ENCODE measurements around the gene COPS3. TPM values are rescaled to one million over a fixed set of nuclear protein-coding genes. Genes with fewer than 3 reads are reported as not detected.

The COPS3 gene
- total and polyA plus RNA-seq, 7 donors, result 99.8 to 164 (median 140) TPM

DNA sequence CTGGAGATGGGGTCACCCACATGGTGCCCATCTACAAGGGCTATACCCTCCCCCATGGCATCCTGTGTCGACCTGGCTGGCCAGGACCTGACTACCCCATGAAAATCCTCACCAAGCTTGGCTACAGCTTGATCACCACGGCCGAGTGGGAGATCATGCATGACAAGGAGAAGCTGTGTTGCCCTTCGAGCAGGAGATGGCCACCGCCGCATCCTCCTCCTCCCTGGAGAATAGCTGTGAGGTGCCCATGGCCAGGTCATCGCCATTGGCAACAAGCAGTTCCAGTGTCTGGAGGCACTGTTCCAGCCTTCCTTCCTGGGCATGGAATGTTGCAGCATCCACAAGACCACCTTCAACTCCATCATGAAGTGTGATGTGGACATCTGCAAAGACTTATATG lies 38.8 kb downstream of the COPS3 start:
- TF ChIP-seq, protein P1, sequence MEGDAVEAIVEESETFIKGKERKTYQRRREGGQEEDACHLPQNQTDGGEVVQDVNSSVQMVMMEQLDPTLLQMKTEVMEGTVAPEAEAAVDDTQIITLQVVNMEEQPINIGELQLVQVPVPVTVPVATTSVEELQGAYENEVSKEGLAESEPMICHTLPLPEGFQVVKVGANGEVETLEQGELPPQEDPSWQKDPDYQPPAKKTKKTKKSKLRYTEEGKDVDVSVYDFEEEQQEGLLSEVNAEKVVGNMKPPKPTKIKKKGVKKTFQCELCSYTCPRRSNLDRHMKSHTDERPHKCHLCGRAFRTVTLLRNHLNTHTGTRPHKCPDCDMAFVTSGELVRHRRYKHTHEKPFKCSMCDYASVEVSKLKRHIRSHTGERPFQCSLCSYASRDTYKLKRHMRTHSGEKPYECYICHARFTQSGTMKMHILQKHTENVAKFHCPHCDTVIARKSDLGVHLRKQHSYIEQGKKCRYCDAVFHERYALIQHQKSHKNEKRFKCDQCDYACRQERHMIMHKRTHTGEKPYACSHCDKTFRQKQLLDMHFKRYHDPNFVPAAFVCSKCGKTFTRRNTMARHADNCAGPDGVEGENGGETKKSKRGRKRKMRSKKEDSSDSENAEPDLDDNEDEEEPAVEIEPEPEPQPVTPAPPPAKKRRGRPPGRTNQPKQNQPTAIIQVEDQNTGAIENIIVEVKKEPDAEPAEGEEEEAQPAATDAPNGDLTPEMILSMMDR (IDR thresholded peaks at IDR 0.05), result no peak
- H3K4me3 ChIP-seq, result no peak overlapping the region
- H3K4me1 ChIP-seq, result peaks cover 8% of the 10 kb centered on the region
- H3K36me3 ChIP-seq (ENCODE audit: insufficient read depth in 1 of 2, low read depth in 1 of 2), result peaks cover 0 to 20% of the 10 kb centered on the region in 2 donors
- 88 to 91% (median 89%) methylated on average over 7 of the region's 7 CpGs for WGBS, 3 donors
- no peak overlapping the region for H3K27ac ChIP-seq
- no peaks in the 10 kb centered on the region for H3K27me3 ChIP-seq (ENCODE audit: insufficient read depth in 3 of 3, low read length in 2 of 3)
- no peak for ATAC-seq
- H3K9me3 ChIP-seq, result no peaks in the 10 kb centered on the region
- intact Hi-C loops (cut with DNase I), result loop anchor here in 1 of 2 donors (5.0 kb wide), 1 partner anchor 35 kb away; no protein-coding TSS in a partner anchor
- DNase-seq, result no peak

GRCh38 chr17:17241656-17242055 lies 39.4 kb downstream of the COPS3 start:
- Histone ChIP-seq H3K27ac (no peak overlapping the region), H3K4me3 (no peak overlapping the region), H3K4me1 (peaks cover 8% of the 10 kb centered on the region), H3K27me3 (ENCODE audit: insufficient read depth in 3 of 3, low read length in 2 of 3) (no peaks in the 10 kb centered on the region), H3K9me3 (no peaks in the 10 kb centered on the region), H3K36me3 (ENCODE audit: insufficient read depth in 1 of 2, low read depth in 1 of 2) (peaks cover 0 to 14% of the 10 kb centered on the region in 2 donors)
- WGBS, 3 donors, result 76 to 85% (median 84%) methylated on average over 10 of the region's 10 CpGs
- TF ChIP-seq, protein P1 (IDR thresholded peaks at IDR 0.05), result no peak
- no peak for ATAC-seq
- no peak for DNase-seq
- intact Hi-C loops (cut with DNase I), result loop anchor here in 1 of 2 donors (5.0 kb wide), 1 partner anchor 36 kb away; no protein-coding TSS in a partner anchor

DNA sequence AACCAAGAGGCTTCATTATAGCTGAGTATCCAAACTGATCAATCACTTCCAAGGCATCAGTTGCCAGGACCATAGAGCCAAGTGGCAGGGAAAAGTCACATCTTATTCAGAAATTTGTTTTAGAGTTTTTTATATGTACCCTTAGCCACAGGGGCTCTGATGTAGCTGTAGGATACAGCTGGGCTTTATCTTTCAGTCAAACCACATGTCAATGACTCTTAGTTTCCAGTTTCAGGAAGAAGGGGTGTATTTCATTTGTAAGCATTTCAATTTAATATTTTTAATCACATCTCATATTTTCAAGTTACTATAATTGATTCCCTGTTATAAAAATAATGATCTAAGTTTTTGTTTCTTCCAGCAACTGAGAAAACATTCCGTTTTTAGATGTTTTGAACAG lies 41.2 kb downstream of the COPS3 start:
- H3K36me3 ChIP-seq (ENCODE audit: insufficient read depth in 1 of 2, low read depth in 1 of 2), result no peaks in the 10 kb centered on the region
- peaks cover 19% of the 10 kb centered on the region for H3K4me1 ChIP-seq
- TF ChIP-seq, protein P1 (IDR thresholded peaks at IDR 0.05), result no peak
- H3K27me3 ChIP-seq (ENCODE audit: insufficient read depth in 3 of 3, low read length in 2 of 3), result no peaks in the 10 kb centered on the region
- H3K4me3 ChIP-seq, result no peak overlapping the region
- ATAC-seq (no peak), DNase-seq (no peak)
- no peaks in the 10 kb centered on the region for H3K9me3 ChIP-seq
- intact Hi-C loops (cut with DNase I), result loop anchor here in 1 of 2 donors (5.0 kb wide), 1 partner anchor 37 kb away; no protein-coding TSS in a partner anchor
- H3K27ac ChIP-seq, result no peak overlapping the region
- 44 to 71% (median 65%) methylated on average over 1 of the region's 1 CpG for WGBS, 3 donors

DNA sequence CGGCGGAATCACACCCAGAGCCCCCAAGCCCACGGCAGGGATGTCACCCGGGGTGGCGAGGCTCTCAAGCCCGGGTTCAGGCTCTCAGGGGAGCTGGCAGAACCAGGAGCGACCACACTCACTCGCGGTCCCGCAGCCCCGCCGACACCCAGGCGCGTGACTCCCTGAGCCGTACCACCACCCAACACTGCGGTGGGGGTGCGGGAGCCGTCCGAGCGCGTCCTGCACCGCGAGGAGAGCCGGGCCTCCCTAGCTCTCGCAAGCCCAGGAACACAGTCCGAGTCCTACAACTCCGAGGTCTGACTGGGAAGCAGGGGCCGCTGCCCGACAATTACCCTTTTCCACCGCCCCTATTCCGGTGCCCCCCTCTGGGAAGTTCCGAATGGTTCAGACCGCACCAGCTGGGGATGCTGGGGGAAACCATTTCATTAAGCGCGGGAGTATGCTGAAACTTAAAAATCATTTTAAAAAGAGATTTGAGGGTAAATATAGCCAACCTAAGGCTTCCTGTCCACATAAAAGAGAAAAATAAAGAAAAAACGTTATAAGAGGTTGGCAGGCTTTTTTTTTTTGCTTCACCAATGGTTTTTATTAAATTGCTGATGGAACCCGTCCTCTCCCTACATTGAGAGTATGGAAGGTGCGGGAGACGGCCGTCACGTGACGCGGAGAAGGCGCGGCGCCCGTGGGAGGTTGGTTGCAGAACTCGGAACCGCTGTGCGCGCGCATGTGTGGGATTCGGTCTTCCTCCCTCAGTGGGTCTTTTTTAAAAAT lies 43.8 kb downstream of the COPS3 start, which contains the start of gene FLCN:
Gene FLCN, minus strand, starts transcription at position 143 of the 774 bp plus-strand sequence. CDS start 9,031 bp downstream, outside the sequence.
- no peaks in the 10 kb centered on the region for H3K27me3 ChIP-seq (ENCODE audit: insufficient read depth in 3 of 3, low read length in 2 of 3)
- H3K27ac ChIP-seq, result peak within 1 kb of the TSS; percentile 99
- H3K36me3 ChIP-seq (ENCODE audit: insufficient read depth in 1 of 2, low read depth in 1 of 2), result peaks cover 2 to 8% of the 10 kb centered on the region in 2 donors
- DNase-seq (peak; percentile 94 to 96), ATAC-seq (peak; percentile 86 to 92 (median 90))
- TF ChIP-seq, protein P1 (IDR thresholded peaks at IDR 0.05), result no peak
- H3K4me1 ChIP-seq, result peaks cover 32% of the 10 kb centered on the region
- H3K4me3 ChIP-seq, result peak within 1 kb of the TSS; percentile 93
- intact Hi-C loops (cut with DNase I), result no loop called here
- WGBS, 3 donors, result 0% methylated on average over 48 to 53 of the region's 53 CpGs
- H3K9me3 ChIP-seq, result no peaks in the 10 kb centered on the region

Measured in psoas muscle (tissue), 8 donors.